GM04503 (cell line): ENCODE results near the gene DNAJA1.
A peak's percentile ranks its signal among the peaks of the same experiment; 100 is the strongest.
"Not testable (repeated sequence)": the region's sequence is repeated elsewhere in the genome, so short reads cannot be mapped to it uniquely, and the experiment has no call there.

Experiments
- DNase-seq: peaks from one replicate; pipeline ENCODE4 v3.0.0-alpha.2; 2012; ENCODE audit warnings: low read depth

DNAJA1 gene

DNA sequence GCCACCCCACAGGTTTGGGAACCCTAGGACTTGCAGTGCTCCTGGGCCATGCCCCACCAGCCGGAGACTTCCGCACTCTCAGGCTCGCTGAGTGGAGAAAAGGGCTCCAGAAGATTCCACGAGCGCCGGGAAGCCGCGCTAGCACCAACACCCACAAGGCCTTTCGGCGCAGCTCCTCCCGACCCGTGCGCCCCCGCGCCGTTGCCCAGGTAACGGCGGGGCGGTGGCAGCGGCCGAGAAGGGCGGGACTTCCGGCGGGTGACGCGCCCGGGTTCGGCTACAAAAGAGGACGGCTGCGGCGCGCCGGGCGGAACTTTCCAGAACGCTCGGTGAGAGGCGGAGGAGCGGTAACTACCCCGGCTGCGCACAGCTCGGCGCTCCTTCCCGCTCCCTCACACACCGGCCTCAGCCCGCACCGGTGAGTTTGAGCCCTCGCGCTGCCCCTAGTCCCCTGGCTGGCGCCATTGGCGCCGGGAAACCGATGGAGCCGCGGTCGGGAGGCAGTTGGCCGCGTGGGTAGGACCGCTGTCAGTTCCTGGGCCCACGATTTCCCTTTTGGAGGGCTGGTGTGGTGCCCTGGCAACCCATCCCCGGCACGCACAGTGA lies at the start of gene DNAJA1:
Gene DNAJA1 (plus strand): TSS at position 308 of the 606 bp plus-strand sequence. CDS start 1,212 bp downstream, outside the sequence.
- DNase-seq: peak; percentile 61

DNA sequence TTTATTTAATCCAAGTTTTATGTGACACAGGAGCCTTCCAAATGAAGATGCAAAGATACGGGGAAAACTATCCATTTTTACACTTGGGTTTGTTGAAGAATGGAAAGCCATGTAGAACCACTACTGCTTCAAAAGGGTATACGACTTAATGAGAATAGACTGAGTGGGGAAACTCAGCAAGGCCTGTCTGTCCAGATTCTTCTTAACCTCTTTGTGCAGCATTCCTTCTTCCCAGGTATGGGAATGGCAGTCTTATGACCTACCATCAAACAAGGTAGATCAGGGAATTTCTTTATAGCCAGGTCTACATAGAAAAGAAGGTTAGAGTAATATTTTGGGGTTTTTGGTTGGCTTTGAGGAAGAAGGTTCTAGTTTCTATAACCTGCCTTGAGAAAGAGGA lies 47.0 kb upstream of the DNAJA1 start:
- no peak for DNase-seq

DNA sequence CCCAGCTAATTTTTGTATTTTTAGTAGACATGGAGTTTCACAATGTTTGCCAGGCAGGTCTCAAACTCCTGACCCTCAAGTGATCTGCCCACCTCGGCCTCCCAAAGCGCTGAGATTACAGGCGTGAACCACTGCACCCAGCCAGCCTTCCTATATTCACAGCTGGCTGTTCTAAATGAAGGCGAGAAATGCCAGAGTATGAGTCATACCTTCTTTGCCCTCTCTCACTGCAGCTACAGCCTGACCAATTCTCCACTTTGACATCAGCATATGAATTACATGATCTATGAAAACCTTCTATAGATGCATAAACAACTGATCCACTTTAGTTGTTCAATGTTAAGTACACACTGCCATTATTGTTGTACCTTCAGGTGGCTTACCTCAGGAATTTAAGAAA lies 38.1 kb upstream of the DNAJA1 start:
- DNase-seq: no peak

DNA sequence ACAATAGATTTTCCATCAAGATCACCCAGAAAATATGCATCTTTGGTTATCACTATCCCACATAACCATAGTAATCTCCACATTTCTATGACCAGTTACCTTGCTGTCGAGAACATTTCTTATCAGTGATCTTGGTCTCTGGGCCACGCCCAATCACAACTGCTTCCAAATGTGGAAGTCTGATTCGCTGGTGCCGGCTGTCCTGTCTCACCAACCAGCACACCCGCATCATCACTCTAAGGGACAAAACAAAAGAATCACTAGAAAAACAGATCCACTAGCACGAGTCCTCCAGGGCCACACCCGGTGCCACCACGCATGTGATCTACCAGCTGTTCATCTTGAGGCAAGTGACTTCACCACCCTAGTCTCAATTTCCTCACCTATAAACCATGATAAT lies 35.4 kb upstream of the DNAJA1 start:
- no peak for DNase-seq

DNA sequence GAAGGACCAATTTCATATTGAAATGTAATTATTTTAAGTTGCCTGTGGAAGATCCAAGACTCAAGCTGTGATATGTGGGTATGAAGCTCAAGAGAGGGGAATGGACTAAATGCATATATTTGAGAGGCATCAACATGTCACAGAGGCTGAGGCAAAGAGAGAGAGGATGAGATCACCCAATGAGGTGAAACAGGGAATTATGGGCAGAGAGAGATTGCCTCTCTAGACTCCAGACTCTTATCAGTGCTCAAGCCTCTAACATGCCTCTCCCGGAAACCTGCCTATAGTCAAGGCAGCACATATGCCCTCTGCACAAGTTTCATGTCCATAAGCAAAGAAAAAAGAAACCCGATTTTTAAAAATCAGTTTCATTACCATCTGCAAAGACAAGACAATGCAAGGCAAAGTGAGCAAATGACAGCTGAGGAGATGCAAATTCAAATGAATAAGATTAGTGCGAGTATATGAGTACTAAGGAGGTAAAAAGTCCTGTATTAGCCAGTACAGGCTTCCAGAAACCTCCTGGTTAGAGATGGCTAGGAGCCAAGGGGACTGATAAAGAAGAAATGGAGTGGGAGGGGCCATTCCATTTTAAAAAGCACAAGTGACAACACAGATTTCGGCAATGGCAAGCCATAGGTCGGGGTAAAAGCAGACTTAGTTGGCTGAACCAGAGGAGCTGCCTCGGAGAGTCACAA lies 33.0 kb upstream of the DNAJA1 start:
- DNase-seq: no peak

DNA sequence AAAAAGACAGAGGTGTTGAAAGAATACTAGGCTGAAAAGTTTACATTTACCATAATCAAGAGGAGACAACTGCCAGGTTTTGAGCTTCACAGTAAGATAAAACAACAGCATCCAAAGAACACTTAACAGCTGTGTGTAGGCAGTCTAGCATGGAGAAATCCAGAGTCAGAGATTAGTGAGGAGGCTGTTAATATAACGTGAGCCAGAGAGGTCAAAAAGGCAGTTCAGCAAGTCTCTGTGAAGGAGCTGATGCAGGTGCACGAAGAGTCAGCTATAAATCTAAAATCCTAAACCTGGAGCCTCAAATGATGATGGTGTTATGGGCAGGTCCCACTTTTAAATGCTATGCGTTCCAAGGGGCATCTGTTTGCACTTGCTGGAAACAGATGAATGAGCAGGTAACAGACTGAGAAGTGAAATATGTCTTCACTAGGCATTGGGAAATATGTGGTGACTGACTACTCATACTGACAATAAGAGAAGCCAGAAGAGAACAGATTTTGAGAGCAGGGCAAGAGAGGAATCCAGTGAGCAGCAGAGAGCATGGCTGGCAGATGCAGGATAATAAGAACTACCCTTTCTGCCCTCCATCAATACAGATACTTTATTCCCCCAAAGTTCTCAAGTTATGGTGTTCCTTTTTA lies 32.4 kb upstream of the DNAJA1 start:
- DNase-seq: no peak

DNA sequence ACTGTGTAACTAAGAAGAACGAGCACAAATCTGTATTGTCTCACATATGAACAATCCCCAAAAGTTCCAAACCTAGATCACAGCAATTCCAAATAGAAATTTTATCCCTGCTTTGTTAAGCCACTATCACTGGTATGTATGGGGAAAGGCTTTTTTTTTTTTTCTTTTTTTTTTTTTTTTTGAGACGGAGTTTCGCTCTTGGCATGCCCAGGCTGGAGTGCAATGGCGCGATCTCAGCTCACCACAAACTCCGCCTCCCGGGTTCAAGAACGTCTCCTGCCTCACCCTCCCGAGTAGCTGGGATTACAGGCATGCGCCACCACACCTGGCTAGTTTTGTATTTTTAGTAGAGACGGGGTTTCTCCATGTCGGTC lies 24.4 kb upstream of the DNAJA1 start:
- DNase-seq: not testable (repeated sequence)

DNA sequence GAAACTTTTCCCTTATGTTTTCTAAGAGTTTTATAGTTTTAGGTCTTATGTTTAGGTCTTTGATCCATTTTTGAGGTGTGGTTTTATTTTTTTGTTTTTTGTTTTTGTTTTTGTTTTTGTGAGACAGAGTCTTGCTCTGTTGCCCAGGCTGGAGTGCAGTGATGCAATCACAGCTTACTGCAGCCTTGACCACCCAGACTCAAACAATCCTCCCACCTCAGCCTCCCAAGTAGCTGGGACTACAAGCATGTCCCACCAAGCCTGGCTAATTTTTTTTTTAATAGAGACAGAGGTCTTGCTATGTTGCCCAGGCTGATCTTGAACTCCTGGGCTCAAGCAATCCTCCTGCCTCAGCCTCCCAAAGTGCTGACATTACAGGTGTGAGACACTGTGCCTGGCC lies 19.7 kb upstream of the DNAJA1 start:
- not testable (repeated sequence) for DNase-seq

DNA sequence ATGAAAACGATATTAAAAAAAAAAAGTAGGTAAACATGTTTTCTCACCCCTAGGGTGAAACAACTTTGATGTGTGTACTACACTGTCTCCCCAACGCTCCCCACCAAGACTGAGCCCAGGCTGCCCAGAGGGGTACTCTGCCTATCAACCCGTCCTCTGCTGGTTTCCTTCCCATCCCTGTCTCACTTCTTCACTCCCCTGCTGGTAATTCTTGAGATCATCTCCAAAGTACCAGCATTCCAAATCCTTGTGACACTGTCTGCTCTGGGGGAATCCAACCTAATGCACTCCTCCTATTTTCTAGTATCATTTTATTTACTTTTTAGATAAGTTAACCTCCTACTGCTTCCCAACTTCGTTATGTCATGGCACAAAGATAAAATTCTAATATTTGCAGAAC lies 17.3 kb upstream of the DNAJA1 start:
- no peak for DNase-seq

DNA sequence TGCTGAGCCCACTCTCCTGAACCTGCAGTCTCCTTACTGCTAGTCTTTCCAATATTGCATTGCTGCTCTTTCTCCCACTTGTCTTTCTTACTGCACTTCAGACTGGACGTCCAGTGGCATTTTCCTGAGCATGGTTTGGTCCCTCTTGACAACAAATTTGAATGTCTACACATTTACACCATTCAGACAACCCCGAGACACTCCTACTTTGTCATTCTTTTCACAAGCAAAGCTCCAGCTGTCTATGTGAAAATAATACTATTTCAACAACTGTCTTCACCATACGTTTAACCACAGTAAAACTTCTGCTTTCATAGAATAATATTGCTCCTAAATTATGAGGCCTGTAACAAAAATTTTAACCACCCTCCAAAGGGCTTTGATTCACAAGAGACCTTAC lies 13.2 kb upstream of the DNAJA1 start:
- DNase-seq: no peak

DNA sequence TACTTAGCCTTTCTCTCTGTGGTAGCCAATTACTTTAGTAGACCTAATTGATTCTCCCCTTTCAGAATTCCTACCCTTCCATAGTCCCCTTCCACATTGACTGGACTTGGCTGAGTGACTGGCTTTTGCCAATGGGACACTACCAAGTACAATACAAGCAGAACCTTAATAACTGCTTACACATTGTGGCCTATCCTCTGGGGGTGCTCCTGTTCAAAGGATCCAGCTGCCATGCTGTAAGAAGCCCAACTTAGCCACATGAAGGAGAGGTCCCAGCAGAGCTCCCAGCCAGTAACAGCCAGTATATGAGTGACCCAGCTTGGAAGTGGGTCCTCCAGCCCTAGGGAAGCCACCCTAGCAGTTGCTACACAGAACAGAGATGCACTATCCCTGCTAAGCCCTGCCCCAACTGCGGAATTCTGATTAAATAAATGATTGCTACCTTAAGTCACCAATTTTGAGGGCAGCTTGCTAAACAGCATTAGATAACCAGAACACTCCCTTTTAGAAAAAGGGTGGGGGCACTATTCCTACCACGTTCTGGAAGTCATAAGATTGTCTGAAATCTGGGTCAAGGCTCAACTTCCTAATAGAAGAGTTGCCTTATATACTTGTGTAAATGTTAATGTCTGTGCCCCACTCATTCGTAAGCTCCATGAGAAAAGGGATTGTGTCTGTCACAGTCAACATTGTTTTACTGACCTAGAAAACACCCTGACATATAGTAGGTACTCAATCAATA lies 12.6 kb upstream of the DNAJA1 start:
- DNase-seq: no peak

DNA sequence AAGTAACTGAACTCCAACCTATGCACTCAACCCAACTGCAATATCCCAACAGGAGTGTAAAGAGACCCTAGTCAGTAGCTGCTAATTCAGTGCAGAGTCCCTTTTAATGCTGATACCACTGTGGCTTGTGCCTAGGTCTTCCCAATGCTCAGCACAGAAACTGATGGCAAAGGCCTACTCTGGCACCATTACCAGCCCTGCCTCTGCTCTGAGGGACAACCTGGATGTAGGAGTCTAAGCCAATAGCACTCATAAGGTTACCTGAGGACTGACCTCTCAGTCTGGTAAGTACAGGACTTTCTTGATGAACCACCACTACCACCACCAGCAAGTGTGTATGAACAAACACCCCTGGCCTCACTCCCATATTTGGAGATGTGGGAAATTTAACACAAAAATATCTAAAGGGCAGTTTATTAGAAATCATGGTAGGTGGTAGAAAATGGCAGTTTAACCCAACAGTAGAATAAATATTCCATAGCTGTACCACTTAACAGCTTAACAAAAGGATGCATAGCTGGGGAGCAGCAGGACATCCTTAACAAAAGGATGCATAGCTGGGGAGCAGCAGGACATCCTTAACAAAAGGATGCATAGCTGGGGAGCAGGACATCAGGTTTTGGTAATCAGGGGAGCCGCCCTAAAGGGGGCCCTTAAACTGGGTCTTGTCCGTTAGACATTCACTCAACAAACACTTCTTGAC lies 11.0 kb upstream of the DNAJA1 start:
- DNase-seq: no peak

DNA sequence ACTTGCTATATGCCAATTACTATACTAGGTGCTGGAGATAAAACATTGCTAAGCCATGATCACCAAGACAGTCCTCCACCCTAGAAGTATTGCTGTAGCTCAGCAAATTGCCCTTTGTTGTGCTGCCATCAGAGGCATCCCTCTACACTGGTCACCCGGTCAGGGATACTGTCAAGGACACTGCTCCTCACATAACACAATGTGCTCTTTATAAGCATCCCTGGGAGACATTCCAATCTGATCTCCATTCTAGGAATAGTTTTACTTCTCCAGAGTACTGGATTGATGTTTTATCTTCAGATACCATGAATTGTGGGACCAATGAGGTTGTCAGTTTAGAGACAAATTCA lies 10.4 kb upstream of the DNAJA1 start:
- no peak for DNase-seq

DNA sequence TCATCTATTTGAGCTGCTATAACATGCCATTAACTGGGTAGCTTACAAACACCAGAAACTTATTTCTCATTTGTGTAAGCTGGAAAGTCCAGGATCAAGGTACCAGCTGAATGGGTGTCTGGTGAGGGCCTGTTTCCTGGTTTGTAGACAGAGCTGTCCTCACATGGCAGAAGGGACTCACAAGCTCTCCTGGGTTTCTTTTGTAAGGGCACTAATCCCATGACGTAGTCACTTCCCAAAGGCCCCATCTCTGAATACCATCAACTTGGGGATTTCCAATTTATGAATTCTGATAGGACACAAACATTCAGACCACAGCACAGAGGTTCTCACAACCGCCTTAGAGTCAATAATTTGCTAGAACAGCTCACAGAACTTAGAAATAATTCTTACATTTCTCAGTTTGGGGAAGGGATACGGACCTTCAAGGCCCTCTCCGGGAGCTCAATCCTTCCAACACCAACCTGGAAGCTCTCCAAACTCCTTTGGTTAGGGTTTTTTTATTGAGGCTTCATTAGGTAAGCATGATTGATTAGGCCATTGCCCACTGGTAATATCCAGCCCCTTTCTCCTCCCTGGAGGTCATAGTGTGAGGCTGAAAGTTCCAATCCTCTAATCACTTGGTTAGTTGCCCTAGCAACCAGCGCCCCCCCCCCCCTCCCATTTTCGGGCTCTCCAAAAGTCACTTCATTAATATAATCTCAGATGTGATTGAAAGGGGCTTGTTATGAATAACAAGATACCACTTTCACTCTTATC lies 7.6 kb upstream of the DNAJA1 start:
- DNase-seq: no peak

DNA sequence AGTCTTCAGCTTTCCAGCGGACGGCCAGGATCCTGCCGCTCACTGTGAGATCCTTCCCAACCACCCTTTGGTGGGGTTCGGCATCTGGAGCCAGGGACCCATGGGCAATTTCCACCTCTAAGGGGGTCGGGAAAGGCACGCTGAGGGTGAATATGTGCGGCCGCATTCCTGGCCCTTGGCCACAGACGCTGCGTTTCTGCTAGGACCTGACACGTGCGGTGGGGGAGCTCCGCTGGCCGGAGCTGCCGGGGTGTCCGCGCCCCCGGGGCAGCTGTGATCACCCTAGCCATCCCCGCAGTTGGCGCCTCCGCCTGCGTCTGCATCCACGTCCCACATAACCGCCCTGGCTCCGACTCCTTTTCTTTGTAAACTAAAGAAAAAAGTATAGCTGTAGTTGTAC lies 5.3 kb upstream of the DNAJA1 start:
- no peak for DNase-seq

DNA sequence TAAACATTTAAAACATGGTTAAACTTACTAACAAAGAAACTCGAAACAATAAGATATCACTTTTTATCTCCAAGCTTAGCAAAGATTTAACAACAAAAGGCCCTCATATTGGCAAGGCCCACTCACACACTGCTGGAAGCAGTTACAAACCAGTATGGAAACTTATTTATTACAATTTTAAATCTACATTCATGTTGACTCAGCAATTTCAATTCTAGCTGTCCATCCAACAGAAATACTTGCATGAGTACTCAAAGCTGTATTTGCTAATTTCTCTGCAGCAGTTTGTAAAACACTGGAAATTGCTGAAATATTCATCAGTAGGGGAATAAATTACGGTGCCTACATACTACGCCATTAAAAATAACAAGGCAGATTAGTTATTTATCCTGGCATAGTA lies 2.8 kb upstream of the DNAJA1 start:
- DNase-seq: no peak

DNA sequence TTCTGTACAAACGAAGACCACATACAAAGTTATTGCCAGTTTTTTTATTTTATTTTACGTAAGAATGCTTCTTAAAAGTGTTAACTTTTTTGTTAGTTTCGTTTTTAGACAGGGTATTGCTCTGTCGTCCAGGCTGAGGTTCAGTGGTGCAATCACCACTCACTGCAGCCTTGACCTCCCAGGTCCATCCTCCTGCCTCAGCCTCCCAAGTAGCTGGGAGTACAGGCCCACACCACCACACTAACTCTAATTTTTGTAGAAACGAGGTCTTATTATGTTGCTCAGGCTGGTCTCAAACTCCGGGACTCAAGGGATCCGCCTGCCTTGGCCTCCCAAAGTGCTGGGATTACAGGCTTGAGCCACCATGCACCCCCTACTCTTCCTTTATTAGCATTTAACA lies 2.3 kb upstream of the DNAJA1 start:
- no peak for DNase-seq

DNA sequence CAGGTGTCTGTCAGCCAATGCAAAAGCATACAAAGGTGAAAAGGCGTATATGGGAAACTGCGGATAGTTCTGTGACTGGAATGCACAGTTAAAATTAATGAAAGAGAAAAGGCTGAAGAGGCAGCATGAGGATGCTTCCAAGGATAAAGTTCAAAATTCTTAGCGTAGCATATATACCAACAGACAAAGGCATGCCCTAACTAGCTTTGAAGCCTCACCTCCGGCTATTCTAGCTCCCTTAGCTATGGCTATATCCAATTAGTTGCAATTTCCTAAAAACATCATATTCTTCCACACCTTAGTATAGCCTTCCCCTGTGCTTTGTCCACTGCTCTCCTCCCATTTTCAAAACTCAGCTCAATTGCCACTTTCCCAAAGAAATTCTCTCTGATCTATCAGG lies 1.4 kb upstream of the DNAJA1 start:
- DNase-seq: no peak

DNA sequence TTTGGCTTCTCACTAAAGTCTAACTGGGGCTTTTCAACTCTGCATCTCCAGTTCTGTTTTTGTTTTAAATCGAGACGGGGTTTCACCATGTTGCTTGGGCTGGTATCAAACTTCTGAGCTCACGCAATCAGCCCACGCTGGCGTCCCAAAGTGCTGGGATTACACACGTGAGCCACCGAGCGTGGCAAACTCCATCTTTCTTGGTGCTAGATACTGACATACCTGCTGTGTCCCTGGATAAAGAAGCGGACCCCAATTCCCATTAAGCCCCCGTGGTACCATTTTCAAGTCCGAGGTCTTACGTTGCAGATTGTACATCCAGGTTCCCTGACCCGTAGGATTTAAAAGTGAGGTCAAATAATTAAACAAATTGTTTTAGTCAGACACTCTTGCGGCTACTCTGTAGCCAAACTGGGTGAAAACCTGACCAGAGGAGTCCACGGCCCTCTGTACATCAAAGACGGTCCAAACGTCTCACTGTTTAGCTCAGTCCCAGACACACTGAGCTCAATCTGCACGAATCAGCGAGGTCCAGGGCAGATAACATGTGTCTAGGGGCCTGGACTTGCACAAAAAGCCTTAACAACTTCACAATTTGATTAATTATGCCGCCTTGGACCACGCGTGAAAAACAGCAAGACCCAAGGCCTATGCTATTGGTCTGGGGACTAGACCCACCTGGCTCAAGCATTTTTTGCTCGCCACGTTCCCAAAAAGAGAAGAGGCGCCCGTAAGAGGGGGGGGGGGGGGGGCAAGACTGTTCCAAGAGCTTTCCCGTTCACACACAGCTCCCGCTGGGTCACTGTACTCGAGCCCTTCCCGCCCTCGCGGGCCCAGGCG lies 727 bp upstream of the DNAJA1 start:
- no peak for DNase-seq

DNA sequence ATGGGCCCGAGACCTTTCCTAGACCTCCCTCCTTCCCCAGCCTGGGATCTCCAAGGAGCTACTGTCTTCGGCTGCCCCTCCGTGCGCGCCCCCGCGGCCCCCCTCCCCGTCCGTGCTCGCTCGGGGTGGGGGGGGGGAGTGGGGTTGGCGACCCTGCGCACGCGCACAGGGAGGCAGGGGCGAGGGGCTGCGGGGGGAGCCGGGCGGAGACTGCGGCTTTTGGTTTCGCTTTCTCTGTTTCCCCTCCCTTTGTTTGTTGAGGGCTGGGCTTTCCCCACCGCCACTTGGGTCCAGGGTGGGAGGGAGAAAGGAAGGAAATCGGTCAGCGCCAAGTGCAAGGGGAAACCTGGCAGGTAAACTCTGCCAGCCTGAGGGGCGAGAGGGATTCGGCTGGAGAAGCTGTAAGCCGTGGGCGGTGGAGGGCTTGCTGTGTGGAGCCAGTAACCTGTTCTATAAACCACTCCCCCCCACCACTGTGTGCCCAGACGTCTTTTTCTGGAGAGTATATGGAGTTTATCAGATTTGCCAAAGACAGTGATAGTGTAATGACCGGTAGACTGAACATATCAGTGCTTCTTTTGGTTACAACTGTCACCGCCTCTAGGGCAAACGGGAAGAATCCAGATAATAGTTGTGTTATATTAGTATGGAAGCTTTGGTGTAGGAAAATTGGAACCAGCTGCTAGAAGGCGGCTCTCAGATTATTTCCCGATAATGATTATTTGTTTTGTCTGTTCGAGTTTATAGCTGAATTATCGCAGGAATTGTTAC lies 684 bp downstream of the DNAJA1 start:
- DNase-seq: no peak
